Heart left ventricle (tissue), 16 donors: ENCODE measurements around the gene RPEL1. TPM values are rescaled to one million over a fixed set of nuclear protein-coding genes. Genes with fewer than 3 reads are reported as not detected.
"Not testable (repeated sequence)": the region's sequence is repeated elsewhere in the genome, so short reads cannot be mapped to it uniquely, and the experiment has no call there.

Source experiments
- ATAC-seq, 4 donors: fragments of 200-7000 bp; cut with Tn5 transposase; one replicate each; pipeline ENCODE4 v1.9.1; 2020 to 2022; ENCODE audit warnings: moderate library complexity in 4 of 4, mild to moderate bottlenecking in 3 of 4, moderate number of reproducible peaks in 1 of 4
- DNase-seq, 5 donors: peaks; one replicate each; pipeline ENCODE4 v3.0.0-alpha.2; 2020
- H3K27ac ChIP-seq, 12 donors: fragments of 200-600 bp; sonication (generic) in 4 of 12; one replicate each; pipeline versions ENCODE4 v1.5.0 to v1.8.0; 2016 to 2022; ENCODE audit warnings: mild to moderate bottlenecking in 2 of 12
- H3K27me3 ChIP-seq, 9 donors: fragments of 200-600 bp; sonication (generic) in 2 of 9; one replicate each; pipeline versions ENCODE4 v1.5.1 to v1.8.0; 2016 to 2022; ENCODE audit warnings: mild to moderate bottlenecking in 3 of 9
- H3K36me3 ChIP-seq, 9 donors: fragments of 200-600 bp; sonication (generic) in 2 of 9; one replicate each; pipeline versions ENCODE4 v1.5.0 to v1.8.0; 2018 to 2022; ENCODE audit warnings: mild to moderate bottlenecking in 2 of 9
- H3K4me1 ChIP-seq, 12 donors: fragments of 200-600 bp; sonication (generic) in 4 of 12; one replicate each; pipeline versions ENCODE4 v1.5.0 to v1.8.0; 2016 to 2022; ENCODE audit warnings: mild to moderate bottlenecking in 3 of 12
- H3K4me3 ChIP-seq, 12 donors: fragments of 200-600 bp; sonication (generic) in 4 of 12; one replicate each; pipeline versions ENCODE4 v1.5.0 to v1.8.0; 2017 to 2022; ENCODE audit warnings: mild to moderate bottlenecking in 9 of 12, moderate library complexity in 4 of 12
- H3K9me3 ChIP-seq, 12 donors: fragments of 200-600 bp; sonication (generic) in 4 of 12; one replicate each; pipeline versions ENCODE4 v1.5.0 to v1.8.0; 2016 to 2022; ENCODE audit warnings: mild to moderate bottlenecking in 1 of 12
- CTCF ChIP-seq, 12 donors: fragments of 200-600 bp; sonication (generic) in 4 of 12; IDR thresholded peaks; one replicate each; pipeline versions ENCODE4 v1.5.0 to v1.8.0; 2018 to 2022; ENCODE audit warnings: antibody characterized with exemption in 12 of 12, mild to moderate bottlenecking in 5 of 12
- POLR2A ChIP-seq, 2 donors: fragments of 450-650 bp; IDR thresholded peaks; one replicate each; pipeline ENCODE4 v1.6.1; 2017; ENCODE audit warnings: antibody characterized with exemption in 2 of 2, mild to moderate bottlenecking in 2 of 2, moderate library complexity in 2 of 2
- WGBS, 4 donors: extraction: QIAGEN DNeasy Blood & Tissue Kit in 2 of 4; methylation state at CpG; one replicate each; pipeline versions ENCODE4 v1.1.5 to v1.1.7; 2013 to 2018; 5-methylcytosine and 5-hydroxymethylcytosine counted together
- intact Hi-C, 10 donors: fragments of 100-400 bp; cut with DNase I; formaldehyde crosslinking; loops; one replicate each; pipeline versions ENCODE4 v1.11.1 to v1.14.2; 2022
- polyA plus RNA-seq, 2 donors: library from polyadenylated mRNA; stranded (reverse); fragments of 200-250 nt; gene quantifications; one replicate each; pipeline ENCODE4 v1.2.3, GENCODE V29; 2013
- total RNA-seq, 9 donors: library from RNA; depleted of rRNA in 2 of 9; stranded (reverse); fragments of >200 nt in 2 of 9; fragmentation: NEBNext Ultra II Directional in 3 of 9; extraction: Animal tissue kit (Norgen Biotek cat#: 25700) in 3 of 9; gene quantifications; one replicate each; pipeline versions ENCODE4 v1.1.0 to v1.2.4, GENCODE V29; 2016 to 2023
- donor health status: ischemic (EF 13 %, LVEDD 7.1; RV severe dilation, severe dysfunction).
- donor health status: healthy with polysubstance abuse.
- donor health status: DM: no; HTN: yes; CAD: no.
- donor health status: DM: no; HTN: no; CAD: no.
- donor health status: ischemic (EF 25% LVEDD 6.9; RV normal size, moderate dysfunction).
- donor health status: ischemic (EF 25% LVEDD 5.7; RV mildly dilated, moderate dysfunction).
- donor health status: healthy.
- donor health status: DM: yes; HTN: yes; CAD: no.
- donor health status: ischemic (EF 35%, LVEDD 5.7; RV mildly dilated, moderate dysfunction).
- donor health status: nonischemic (EF 11% LVEDD 7.7; RV severe dilation, severe dysfunction).
- donor health status: DM: yes; HTN: yes; CAD: no.
- donor health status: PGD.
- donor health status: ischemic (EF 29% LVEDD 5.4; RV normal size, mild dysfunction).
- donor health status: nonischemic (EF 23%, LVEDD 6.1; RV moderate dilation, normal function).

RPEL1 gene
- total and polyA plus RNA-seq, 11 donors, result not detected

- no peak overlapping the region for H3K27ac ChIP-seq
- no peaks in the 10 kb centered on the region for H3K9me3 ChIP-seq
- no peak for DNase-seq
- TF ChIP-seq CTCF (IDR thresholded peaks at IDR 0.05) (no peak), POLR2A (IDR thresholded peaks at IDR 0.05) (no peak)
- no peaks in the 10 kb centered on the region for H3K4me1 ChIP-seq
- no peaks in the 10 kb centered on the region for H3K27me3 ChIP-seq
- no peak overlapping the region for H3K4me3 ChIP-seq
- WGBS, 4 donors, result 92 to 100% (median 96%) methylated on average over 1 of the region's 1 CpG
- intact Hi-C loops, result no loop called here
- no peak for ATAC-seq
- H3K36me3 ChIP-seq, result no peaks in the 10 kb centered on the region
Measured at GRCh38 chr10:103256613-103257012, 10.9 kb downstream of the RPEL1 start.

DNA sequence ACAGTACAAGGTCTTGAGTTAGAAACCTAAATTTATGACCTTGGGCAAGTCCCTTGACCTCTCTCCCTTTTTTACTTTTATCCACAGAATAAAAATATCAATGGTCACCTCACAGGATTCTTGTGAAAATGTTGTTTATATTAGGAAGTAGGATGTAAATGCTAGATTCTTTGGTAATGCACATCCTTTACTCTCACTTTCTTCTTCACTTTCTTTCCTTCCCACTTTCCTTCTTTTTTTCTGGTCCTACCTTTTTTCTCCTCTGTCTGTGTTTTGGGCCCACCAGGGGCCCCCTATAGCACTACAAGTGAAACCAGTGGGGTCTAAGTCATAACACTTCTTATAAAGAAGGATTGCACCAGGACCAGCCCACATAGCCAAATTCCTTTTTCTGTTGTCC lies 12.1 kb downstream of the RPEL1 start:
- Histone ChIP-seq H3K27me3 (peaks cover 0 to 2% (median 0%) of the 10 kb centered on the region in 9 donors), H3K36me3 (no peaks in the 10 kb centered on the region), H3K27ac (no peak overlapping the region), H3K4me3 (no peak overlapping the region), H3K4me1 (no peaks in the 10 kb centered on the region), H3K9me3 (no peaks in the 10 kb centered on the region)
- TF ChIP-seq POLR2A (IDR thresholded peaks at IDR 0.05), result no peak
- TF ChIP-seq CTCF (IDR thresholded peaks at IDR 0.05), result no peak
- intact Hi-C loops, result no loop called here
- DNase-seq (no peak), ATAC-seq (no peak)

DNA sequence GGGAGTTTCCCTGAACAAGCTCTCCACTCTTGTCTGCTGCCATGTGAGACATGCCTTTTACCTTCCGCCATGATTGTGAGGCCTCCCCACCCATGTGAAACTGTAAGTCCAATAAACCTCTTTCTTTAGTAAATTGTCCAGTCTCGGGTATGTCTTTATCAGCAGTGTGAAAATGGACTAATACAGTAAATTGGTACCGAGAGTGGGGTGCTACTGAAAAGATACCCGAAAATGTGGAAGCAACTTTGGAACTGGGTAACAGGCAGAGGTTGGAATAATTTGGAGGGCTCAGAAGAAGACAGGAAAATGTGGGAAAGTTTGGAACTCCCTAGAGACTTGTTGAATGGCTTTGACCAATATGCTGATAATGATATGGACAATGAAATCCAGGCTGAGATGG lies 13.2 kb downstream of the RPEL1 start:
- intact Hi-C loops, result not testable (repeated sequence)

GRCh38 chr10:103259989-103260388 lies 14.3 kb downstream of the RPEL1 start:
- H3K4me1 ChIP-seq, result no peaks in the 10 kb centered on the region
- TF ChIP-seq POLR2A (IDR thresholded peaks at IDR 0.05) (no peak), CTCF (IDR thresholded peaks at IDR 0.05) (no peak)
- DNase-seq, result no peak
- no peak overlapping the region for H3K27ac ChIP-seq
- intact Hi-C loops, result no loop called here
- no peaks in the 10 kb centered on the region for H3K36me3 ChIP-seq
- H3K4me3 ChIP-seq, result no peak overlapping the region
- no peaks in the 10 kb centered on the region for H3K9me3 ChIP-seq
- no peak for ATAC-seq
- peaks cover 0 to 9% (median 0%) of the 10 kb centered on the region in 9 donors for H3K27me3 ChIP-seq
- WGBS, 4 donors, result 78 to 91% (median 86%) methylated on average over 5 of the region's 5 CpGs

More for the DNA sequence above, 13.2 kb downstream of the RPEL1 start:
- H3K9me3 ChIP-seq, ATAC-seq, H3K27ac ChIP-seq, DNase-seq, H3K27me3 ChIP-seq, H3K4me3 ChIP-seq, H3K4me1 ChIP-seq, H3K36me3 ChIP-seq: not testable (repeated sequence)
- 86 to 91% (median 89%) methylated on average over 4 of the region's 4 CpGs for WGBS, 4 donors

DNA sequence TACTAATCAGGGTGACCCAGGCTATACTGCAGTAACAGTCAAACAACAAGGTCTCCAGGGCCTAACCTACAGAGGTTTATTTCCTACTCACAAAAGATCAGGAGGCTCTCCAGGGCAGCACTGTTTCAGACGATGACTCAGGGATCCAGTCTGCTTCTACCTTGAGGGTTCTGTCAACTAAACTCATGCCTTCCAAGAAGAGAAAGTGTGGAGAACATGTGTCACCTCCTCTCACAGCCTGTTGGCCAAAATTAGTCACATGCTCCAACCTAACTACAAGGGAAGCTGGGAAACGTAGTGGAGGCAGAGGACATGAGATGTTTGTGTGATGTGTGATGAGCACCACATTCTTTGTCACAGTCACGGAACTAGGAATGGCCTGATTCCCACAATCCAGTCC lies 16.5 kb downstream of the RPEL1 start:
- WGBS, 4 donors, result 63 to 80% (median 74%) methylated on average over 3 of the region's 3 CpGs
- TF ChIP-seq CTCF (IDR thresholded peaks at IDR 0.05) (no peak), POLR2A (IDR thresholded peaks at IDR 0.05) (no peak)
- no peak for ATAC-seq

More for the DNA sequence above, 16.5 kb downstream of the RPEL1 start:
- no peak overlapping the region for H3K4me3 ChIP-seq
- no peaks in the 10 kb centered on the region for H3K36me3 ChIP-seq
- H3K27ac ChIP-seq, result no peak overlapping the region
- no peaks in the 10 kb centered on the region for H3K9me3 ChIP-seq
- DNase-seq, result no peak
- no peaks in the 10 kb centered on the region for H3K4me1 ChIP-seq
- intact Hi-C loops, result no loop called here
- peaks cover 0 to 24% (median 0%) of the 10 kb centered on the region in 9 donors for H3K27me3 ChIP-seq
